OCI-LY7 (cell line): ENCODE measurements around the gene DOCK9. TPM values are rescaled to one million over a fixed set of nuclear protein-coding genes. Genes with fewer than 3 reads are reported as not detected.

Source experiments
- BruUV-seq: library from RNA; stranded (reverse); fragments of 400-500 nt; replicated peaks from 2 replicates; lab custom pipeline; 2021; lab: Mats Ljungman, UMichigan
- CTCF ChIA-PET: fragments of 300-600 bp; sonication (Branson Sonifier 250); formaldehyde crosslinking; loops from one replicate; lab custom pipeline; 2022; ENCODE audit warnings: antibody characterized with exemption; ENCODE audit not compliant: unreplicated experiment; lab: Charles Lee
- POLR2A ChIA-PET: fragments of 300-600 bp; sonication (Branson Sonifier 250); formaldehyde crosslinking; loops from one replicate; lab custom pipeline; 2022; ENCODE audit warnings: antibody characterized with exemption; lab: Charles Lee
- DNase-seq: peaks from one replicate; pipeline ENCODE4 v3.0.0-alpha.2; 2015; ENCODE audit warnings: low spot score
- H2AFZ ChIP-seq: fragments of 200-600 bp; sonication (generic), shearing (Covaris generic); 2 replicates; pipeline ENCODE4 v1.6.1; 2014; ENCODE audit warnings: mild to moderate bottlenecking, antibody characterized with exemption, low read length, moderate library complexity
- H3K27ac ChIP-seq: fragments of 200-600 bp; sonication (generic); 2 replicates; pipeline ENCODE4 v1.5.1; 2014; ENCODE audit warnings: mixed run types, low read depth, mild to moderate bottlenecking, moderate library complexity, low read length, inconsistent platforms; ENCODE audit not compliant: poor library complexity, severe bottlenecking
- H3K36me3 ChIP-seq: fragments of 200-600 bp; sonication (generic); 2 replicates; pipeline ENCODE4 v1.6.1; 2014; ENCODE audit warnings: mild to moderate bottlenecking, antibody characterized with exemption, low read length, moderate library complexity, mixed read lengths; ENCODE audit not compliant: insufficient read depth
- H3K4me1 ChIP-seq: fragments of 200-600 bp; sonication (generic); 2 replicates; pipeline ENCODE4 v1.5.1; 2014; ENCODE audit warnings: mild to moderate bottlenecking, low read length; ENCODE audit not compliant: insufficient read depth, poor library complexity, severe bottlenecking
- H3K4me2 ChIP-seq: fragments of 200-600 bp; sonication (generic); 2 replicates; pipeline ENCODE4 v1.6.1; 2014; ENCODE audit warnings: mild to moderate bottlenecking, low read length
- H3K4me3 ChIP-seq: fragments of 200-600 bp; sonication (generic); 2 replicates; pipeline ENCODE4 v1.5.1; 2014; ENCODE audit warnings: mild to moderate bottlenecking, low read depth, low read length; ENCODE audit not compliant: poor library complexity, severe bottlenecking
- H3K79me2 ChIP-seq: fragments of 200-600 bp; sonication (generic); 2 replicates; pipeline ENCODE4 v1.6.1; 2016; ENCODE audit warnings: low read depth, mild to moderate bottlenecking, low read length, moderate library complexity, mixed read lengths; ENCODE audit not compliant: insufficient read depth
- H3K9me2 ChIP-seq: fragments of 200-600 bp; sonication (generic); 2 replicates; pipeline ENCODE4 v1.6.1; 2016; ENCODE audit warnings: mild to moderate bottlenecking, low read length, mixed read lengths; ENCODE audit not compliant: insufficient read depth
- H3K9me3 ChIP-seq: fragments of 200-600 bp; sonication (generic); 2 replicates; pipeline ENCODE4 v1.6.1; 2014; ENCODE audit warnings: mild to moderate bottlenecking, mixed run types, low read length, mixed read lengths
- H4K20me1 ChIP-seq: fragments of 200-600 bp; sonication (generic); 2 replicates; pipeline ENCODE4 v1.6.1; 2014; ENCODE audit warnings: mild to moderate bottlenecking, antibody characterized with exemption, low read length, moderate library complexity, mixed read lengths; ENCODE audit not compliant: insufficient read depth
- EZH2phosphoT487 ChIP-seq: fragments of 200-600 bp; sonication (generic); IDR thresholded peaks from 2 replicates; pipeline ENCODE4 v1.6.1; 2018; ENCODE audit warnings: low read depth, borderline replicate concordance, mild to moderate bottlenecking, mixed run types, antibody characterized with exemption, low read length, moderate library complexity, mixed read lengths
- intact Hi-C: fragments of 100-400 bp; cut with micrococcal nuclease; formaldehyde crosslinking; loops from one replicate; pipeline ENCODE4 v1.10.0; 2022; ENCODE audit not compliant: unreplicated experiment
- total RNA-seq, 2 experiments: library from RNA; depleted of rRNA in 1 of 2; stranded (reverse); fragments of >200 nt in 1 of 2; shearing (Covaris generic) in 1 of 2; gene quantifications; 2 replicates each; pipeline ENCODE4 v1.2.3, GENCODE V29; 2014 to 2022
- TF ChIP-seq, protein P1 (sequence below): fragments of 200-600 bp; sonication (generic); conservative IDR thresholded peaks from 2 replicates; pipeline ENCODE4 v1.5.1; 2014; ENCODE audit warnings: mild to moderate bottlenecking, antibody characterized with exemption, low read length, moderate library complexity, mixed read lengths

Gene DOCK9
- total RNA-seq, 2 experiments from 2014 or later, result 24.0 to 28.0 TPM

DNA sequence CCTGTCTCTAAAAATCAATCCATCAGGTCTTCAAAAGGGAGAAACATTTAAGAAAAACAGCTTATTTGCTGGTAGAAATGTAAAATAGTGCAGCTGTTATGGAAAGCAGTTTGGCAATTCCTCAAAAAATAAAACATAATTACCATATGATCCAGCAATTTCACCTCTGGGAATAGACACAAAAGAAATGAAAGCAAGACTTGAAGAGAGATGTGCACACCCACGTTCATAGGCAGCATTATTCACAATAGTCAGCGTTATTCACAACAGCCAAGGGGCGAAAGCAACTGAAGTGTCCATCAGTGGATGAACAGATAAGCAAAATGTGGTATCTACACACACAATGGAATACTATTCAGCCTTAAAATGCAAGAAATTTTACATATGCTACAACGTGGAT lies 45.1 kb upstream of the DOCK9 start:
- Histone ChIP-seq H4K20me1 (no peaks in the 10 kb centered on the region), H3K27ac (no peak overlapping the region), H3K4me2 (no peak overlapping the region), H3K9me2 (no peaks in the 10 kb centered on the region), H3K4me3 (no peak overlapping the region), H2AFZ (no peak overlapping the region), H3K79me2 (no peaks in the 10 kb centered on the region), H3K36me3 (no peaks in the 10 kb centered on the region; the same call in 1 of the 2 replicates), H3K4me1 (no peaks in the 10 kb centered on the region), H3K9me3 (no peaks in the 10 kb centered on the region)
- CTCF ChIA-PET, result no interaction called here
- no peak for DNase-seq
- no peak for TF ChIP-seq EZH2phosphoT487
- TF ChIP-seq, protein P1, sequence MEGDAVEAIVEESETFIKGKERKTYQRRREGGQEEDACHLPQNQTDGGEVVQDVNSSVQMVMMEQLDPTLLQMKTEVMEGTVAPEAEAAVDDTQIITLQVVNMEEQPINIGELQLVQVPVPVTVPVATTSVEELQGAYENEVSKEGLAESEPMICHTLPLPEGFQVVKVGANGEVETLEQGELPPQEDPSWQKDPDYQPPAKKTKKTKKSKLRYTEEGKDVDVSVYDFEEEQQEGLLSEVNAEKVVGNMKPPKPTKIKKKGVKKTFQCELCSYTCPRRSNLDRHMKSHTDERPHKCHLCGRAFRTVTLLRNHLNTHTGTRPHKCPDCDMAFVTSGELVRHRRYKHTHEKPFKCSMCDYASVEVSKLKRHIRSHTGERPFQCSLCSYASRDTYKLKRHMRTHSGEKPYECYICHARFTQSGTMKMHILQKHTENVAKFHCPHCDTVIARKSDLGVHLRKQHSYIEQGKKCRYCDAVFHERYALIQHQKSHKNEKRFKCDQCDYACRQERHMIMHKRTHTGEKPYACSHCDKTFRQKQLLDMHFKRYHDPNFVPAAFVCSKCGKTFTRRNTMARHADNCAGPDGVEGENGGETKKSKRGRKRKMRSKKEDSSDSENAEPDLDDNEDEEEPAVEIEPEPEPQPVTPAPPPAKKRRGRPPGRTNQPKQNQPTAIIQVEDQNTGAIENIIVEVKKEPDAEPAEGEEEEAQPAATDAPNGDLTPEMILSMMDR, result no peak
- POLR2A ChIA-PET, result interaction anchor here (0.6 to 1.5 kb wide), 3 partner anchors 75 to 108 kb away, joined by 3 to 5 read pairs (median 3); no protein-coding TSS in a partner anchor
- no TSS peak for BruUV-seq
- intact Hi-C loops, result no loop called here

DNA sequence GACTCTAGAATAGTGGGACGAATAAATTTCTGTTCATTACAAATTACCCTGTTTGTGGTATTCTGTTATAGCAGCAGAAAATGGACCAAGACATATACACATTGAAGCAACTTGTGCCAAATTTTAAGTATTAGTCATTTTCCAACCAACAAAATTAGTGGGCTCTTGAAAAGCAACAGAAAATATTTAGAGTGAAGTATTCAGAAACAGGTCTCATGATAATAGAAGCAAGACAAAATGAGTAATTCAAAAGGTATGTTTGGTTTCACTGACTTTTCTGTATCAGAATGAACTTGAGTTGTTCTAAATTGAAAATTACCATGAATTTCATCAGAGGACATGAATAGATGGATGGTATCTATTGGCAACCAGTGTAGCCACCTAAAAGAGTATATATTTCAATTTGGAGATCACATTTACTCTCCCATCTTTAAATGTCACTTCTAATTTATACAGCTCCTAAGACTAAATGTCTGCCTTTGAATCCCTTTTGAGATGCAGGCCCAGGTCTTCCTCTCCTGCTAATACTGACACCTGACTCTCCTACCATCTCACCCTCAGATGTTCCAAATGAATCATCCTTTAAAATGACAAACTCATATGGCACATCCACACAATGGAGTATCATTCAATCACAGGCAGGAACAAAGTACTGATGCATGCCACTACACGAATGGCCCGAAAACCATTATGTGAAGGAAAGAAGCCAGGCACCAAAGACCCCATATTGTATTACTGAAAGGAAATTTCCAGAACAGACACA lies 40.7 kb upstream of the DOCK9 start:
- no peaks in the 10 kb centered on the region; the same call in 1 of the 2 replicates for H3K36me3 ChIP-seq
- TF ChIP-seq, protein P1, result no peak
- no peak for TF ChIP-seq EZH2phosphoT487
- H3K4me2 ChIP-seq, result no peak overlapping the region
- ChIA-PET POLR2A (interaction anchor here (1.0 kb wide), 1 partner anchor 10 kb away, joined by 4 read pairs; no protein-coding TSS in a partner anchor), CTCF (no interaction called here)
- BruUV-seq, result no TSS peak
- no peak for DNase-seq
- no peaks in the 10 kb centered on the region for H3K79me2 ChIP-seq
- no peaks in the 10 kb centered on the region for H3K9me2 ChIP-seq
- no peaks in the 10 kb centered on the region for H4K20me1 ChIP-seq
- no peaks in the 10 kb centered on the region for H3K4me1 ChIP-seq
- no peak overlapping the region for H3K4me3 ChIP-seq
- no peaks in the 10 kb centered on the region for H3K9me3 ChIP-seq
- no peak overlapping the region for H3K27ac ChIP-seq
- intact Hi-C loops, result no loop called here
- H2AFZ ChIP-seq, result no peak overlapping the region
